ENCODE measurements around the gene PITPNM2.

DNA sequence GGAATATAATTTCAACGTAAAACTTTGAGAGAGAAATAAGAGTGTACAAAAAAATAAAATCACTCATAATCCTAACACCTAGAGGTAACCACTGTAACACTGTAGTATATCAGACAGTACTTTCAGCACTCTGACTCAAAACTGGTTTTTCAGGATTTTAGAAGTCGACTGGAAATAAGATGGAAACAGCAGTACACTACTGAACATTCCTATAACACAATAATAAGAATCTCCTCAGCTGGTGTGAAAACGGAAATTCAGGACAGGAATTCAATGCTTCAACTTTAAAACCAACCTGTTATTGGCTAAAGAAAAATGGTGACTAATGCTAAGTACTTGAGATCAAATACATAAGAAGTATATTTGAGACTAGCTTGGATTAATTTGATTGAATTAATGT, 12.3 kb upstream of the PITPNM2 start:
- TF ChIP-seq, protein P1, sequence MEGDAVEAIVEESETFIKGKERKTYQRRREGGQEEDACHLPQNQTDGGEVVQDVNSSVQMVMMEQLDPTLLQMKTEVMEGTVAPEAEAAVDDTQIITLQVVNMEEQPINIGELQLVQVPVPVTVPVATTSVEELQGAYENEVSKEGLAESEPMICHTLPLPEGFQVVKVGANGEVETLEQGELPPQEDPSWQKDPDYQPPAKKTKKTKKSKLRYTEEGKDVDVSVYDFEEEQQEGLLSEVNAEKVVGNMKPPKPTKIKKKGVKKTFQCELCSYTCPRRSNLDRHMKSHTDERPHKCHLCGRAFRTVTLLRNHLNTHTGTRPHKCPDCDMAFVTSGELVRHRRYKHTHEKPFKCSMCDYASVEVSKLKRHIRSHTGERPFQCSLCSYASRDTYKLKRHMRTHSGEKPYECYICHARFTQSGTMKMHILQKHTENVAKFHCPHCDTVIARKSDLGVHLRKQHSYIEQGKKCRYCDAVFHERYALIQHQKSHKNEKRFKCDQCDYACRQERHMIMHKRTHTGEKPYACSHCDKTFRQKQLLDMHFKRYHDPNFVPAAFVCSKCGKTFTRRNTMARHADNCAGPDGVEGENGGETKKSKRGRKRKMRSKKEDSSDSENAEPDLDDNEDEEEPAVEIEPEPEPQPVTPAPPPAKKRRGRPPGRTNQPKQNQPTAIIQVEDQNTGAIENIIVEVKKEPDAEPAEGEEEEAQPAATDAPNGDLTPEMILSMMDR (IDR thresholded peaks at IDR 0.05), result no peak
- TF ChIP-seq EZH2 (IDR thresholded peaks at IDR 0.05) (no peak), EZH2phosphoT487 (IDR thresholded peaks at IDR 0.05) (no peak)

Data from neural progenitor cell (in vitro differentiated cells).